HUES48 (cell line): ENCODE data around the gene NXF1.
"Not testable (repeated sequence)": the region's sequence is repeated elsewhere in the genome, so short reads cannot be mapped to it uniquely, and the experiment has no call there.

Source experiments
- H3K27ac ChIP-seq: one replicate; pipeline ENCODE4 v1.7.0; 2013; ENCODE audit warnings: low read depth, low read length, inconsistent platforms
- H3K27me3 ChIP-seq: 2 replicates; pipeline ENCODE4 v1.6.1; 2013; ENCODE audit warnings: mild to moderate bottlenecking, low read length; ENCODE audit not compliant: control insufficient read depth, insufficient read depth
- H3K36me3 ChIP-seq: 2 replicates; pipeline ENCODE4 v1.6.1; 2013; ENCODE audit warnings: low read length; ENCODE audit not compliant: control insufficient read depth, insufficient read depth
- H3K4me1 ChIP-seq: 2 replicates; pipeline ENCODE4 v1.6.1; 2013; ENCODE audit warnings: mild to moderate bottlenecking, low read length; ENCODE audit not compliant: control insufficient read depth, insufficient read depth
- H3K4me3 ChIP-seq: 2 replicates; pipeline ENCODE4 v1.5.1; 2013; ENCODE audit warnings: mild to moderate bottlenecking, low read depth, low read length
- H3K9ac ChIP-seq: 2 replicates; pipeline ENCODE4 v1.6.1; 2013; ENCODE audit warnings: mild to moderate bottlenecking, low read depth, low read length, moderate library complexity
- H3K9me3 ChIP-seq: 2 replicates; pipeline ENCODE4 v1.6.1; 2013; ENCODE audit warnings: low read length; ENCODE audit not compliant: control insufficient read depth, insufficient read depth

NXF1 gene

DNA sequence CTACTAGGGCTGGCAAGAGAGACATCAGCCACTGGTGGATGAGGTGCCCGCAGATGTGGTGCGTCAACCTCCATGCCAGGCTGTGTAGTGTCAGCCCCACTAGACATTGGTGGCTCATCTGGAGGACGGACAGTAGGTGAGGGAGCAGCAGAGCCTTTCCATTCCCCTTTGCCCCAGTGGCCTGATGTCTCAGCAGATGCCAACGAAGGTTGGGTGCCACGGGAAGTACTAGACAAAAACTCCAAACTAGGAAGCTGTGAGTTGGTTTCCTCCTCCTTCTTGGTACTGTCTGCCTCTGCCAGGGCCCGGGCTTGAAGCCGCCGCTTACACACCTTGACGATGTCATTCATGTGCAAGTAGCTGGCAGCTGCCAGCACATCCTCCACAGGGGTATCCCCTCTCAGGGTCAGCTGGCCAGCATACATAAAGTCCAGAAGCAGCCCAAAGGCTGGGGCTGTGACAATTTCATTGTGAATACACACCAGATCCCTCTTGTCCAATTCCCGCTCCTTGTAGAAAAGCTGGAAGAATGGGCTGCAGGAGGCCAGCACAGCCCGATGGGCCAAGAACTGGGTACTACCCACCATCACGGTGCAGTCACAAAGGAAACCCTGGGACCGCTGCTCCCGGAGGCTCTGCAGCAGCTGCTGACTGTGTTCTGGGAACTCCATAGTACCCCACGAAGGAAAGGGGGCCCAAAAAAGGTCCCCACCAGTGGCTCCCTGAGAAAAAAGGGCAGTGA, 52.1 kb downstream of the NXF1 start:
- Histone ChIP-seq H3K9me3 (no peaks in the 10 kb centered on the region), H3K4me1 (peaks cover 6% of the 10 kb centered on the region), H3K27me3 (no peaks in the 10 kb centered on the region), H3K27ac (peak overlapping the region; percentile 69), H3K4me3 (peak overlapping the region; percentile 86), H3K9ac (no peak overlapping the region), H3K36me3 (peaks cover 41% of the 10 kb centered on the region)

DNA sequence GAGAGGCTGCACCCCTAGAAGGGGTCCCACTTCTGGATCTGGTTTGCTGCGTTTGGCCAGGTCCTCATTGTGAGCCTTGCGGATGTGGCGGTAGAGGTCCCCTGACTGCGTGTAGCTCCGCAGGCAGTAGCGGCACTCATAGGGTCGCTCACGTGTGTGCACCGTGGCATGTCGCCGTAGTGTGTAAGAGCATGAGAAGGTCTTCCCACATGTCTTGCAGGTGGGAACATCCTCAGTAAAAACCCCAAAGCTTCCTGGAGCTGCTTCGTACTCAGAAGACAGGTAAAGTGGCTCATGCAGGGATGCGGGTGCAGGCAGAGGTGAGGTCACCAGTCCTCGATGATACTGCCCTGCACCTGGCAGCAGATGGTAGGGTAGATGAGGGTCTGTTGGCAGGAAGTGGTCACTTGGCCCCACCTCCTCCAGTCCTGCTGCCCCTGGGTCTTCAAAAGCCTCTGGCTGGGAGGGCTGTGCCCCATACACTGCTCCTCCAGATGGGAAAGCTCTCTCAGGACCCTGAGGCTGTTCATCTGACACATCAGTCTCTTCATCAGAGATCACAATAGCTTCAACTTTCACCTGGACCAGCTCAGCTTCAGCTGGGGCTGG, 53.0 kb downstream of the NXF1 start:
- H3K9ac ChIP-seq, result no peak overlapping the region
- H3K4me1 ChIP-seq, result peaks cover 4% of the 10 kb centered on the region; the same call in 1 of the 2 replicates

GRCh38 chr11:62749931-62750330, 55.3 kb downstream of the NXF1 start:
- H3K9me3 ChIP-seq, H3K27ac ChIP-seq, H3K4me3 ChIP-seq, H3K4me1 ChIP-seq, H3K27me3 ChIP-seq, H3K9ac ChIP-seq: not testable (repeated sequence)
- peaks cover 42% of the 10 kb centered on the region for H3K36me3 ChIP-seq

More for the DNA sequence above, 53.0 kb downstream of the NXF1 start:
- H3K4me3 ChIP-seq, result no peak overlapping the region
- no peak overlapping the region for H3K27ac ChIP-seq
- H3K9me3 ChIP-seq, result no peaks in the 10 kb centered on the region
- H3K27me3 ChIP-seq, result no peaks in the 10 kb centered on the region
- H3K36me3 ChIP-seq, result peaks cover 42% of the 10 kb centered on the region

- no peak overlapping the region for H3K27ac ChIP-seq
- H3K9me3 ChIP-seq, result no peaks in the 10 kb centered on the region
- H3K36me3 ChIP-seq, result peaks cover 32% of the 10 kb centered on the region
- no peak overlapping the region for H3K9ac ChIP-seq
- no peak overlapping the region for H3K4me3 ChIP-seq
- no peaks in the 10 kb centered on the region for H3K27me3 ChIP-seq
- H3K4me1 ChIP-seq, result no peaks in the 10 kb centered on the region
Observed at GRCh38 chr11:62747475-62748160, 57.6 kb downstream of the NXF1 start.
